Measurements from ENCODE around the gene SLC22A23.

- TF ChIP-seq CTCF (conservative IDR thresholded peaks at IDR 0.05; ENCODE audit: low read length) (no peak), EZH2phosphoT487 (IDR thresholded peaks at IDR 0.05; ENCODE audit: borderline replicate concordance, low read depth, low read length) (no peak)
These were observed 27.3 kb upstream of the SLC22A23 start for GRCh38 chr6:3484192-3484591.
